Psoas muscle (tissue), 8 donors: ENCODE data around the gene SPG7. TPM values are rescaled to one million over a fixed set of nuclear protein-coding genes. Genes with fewer than 3 reads are reported as not detected.

Experiments
- ATAC-seq, 4 donors: fragments of 200-7000 bp; cut with Tn5 transposase; one replicate each; pipeline ENCODE4 v1.9.1; 2020; ENCODE audit warnings: moderate library complexity in 3 of 4, mild to moderate bottlenecking in 2 of 4
- DNase-seq, 2 donors: peaks; one replicate each; pipeline ENCODE4 v3.0.0-alpha.2; 2020
- H3K27ac ChIP-seq: fragments of 200-600 bp; one replicate; pipeline ENCODE4 v1.8.0; 2022
- H3K27me3 ChIP-seq, 3 donors: fragments of 200-600 bp in 1 of 3; one replicate each; pipeline versions ENCODE4 v1.6.1 to v1.8.0; 2013 to 2022; ENCODE audit warnings: low read length in 2 of 3, mild to moderate bottlenecking in 2 of 3, moderate library complexity in 1 of 3; ENCODE audit not compliant: insufficient read depth in 3 of 3
- H3K36me3 ChIP-seq, 2 donors: fragments of 200-600 bp in 1 of 2; one replicate each; pipeline versions ENCODE4 v1.6.1 to v1.8.0; 2013 to 2022; ENCODE audit warnings: low read depth in 1 of 2, mild to moderate bottlenecking in 1 of 2, moderate library complexity in 1 of 2; ENCODE audit not compliant: insufficient read depth in 1 of 2
- H3K4me1 ChIP-seq: fragments of 200-600 bp; one replicate; pipeline ENCODE4 v1.8.0; 2022
- H3K4me3 ChIP-seq: fragments of 200-600 bp; one replicate; pipeline ENCODE4 v1.8.0; 2022; ENCODE audit warnings: mild to moderate bottlenecking
- H3K9me3 ChIP-seq: fragments of 200-600 bp; one replicate; pipeline ENCODE4 v1.8.0; 2022
- WGBS, 3 donors: extraction: QIAGEN DNeasy Blood & Tissue Kit; methylation state at CpG; one replicate each; pipeline versions ENCODE4 v1.1.6 to v1.1.7; 2013; 5-methylcytosine and 5-hydroxymethylcytosine counted together
- intact Hi-C, 2 donors: fragments of 100-400 bp; cut with DNase I; formaldehyde crosslinking; loops; one replicate each; pipeline versions ENCODE4 v1.11.0 to v1.14.2; 2022
- polyA plus RNA-seq, 3 donors: library from polyadenylated mRNA; stranded (reverse); fragments of 200-250 nt; gene quantifications; one replicate each; pipeline ENCODE4 v1.2.3, GENCODE V29; 2013
- total RNA-seq, 4 donors: library from RNA; stranded (reverse); fragmentation: NEBNext Ultra II Directional in 2 of 4; extraction: Animal tissue kit (Norgen Biotek cat#: 25700) in 2 of 4; gene quantifications; one replicate each; pipeline versions ENCODE4 v1.2.1 to v1.2.4, GENCODE V29; 2021 to 2023
- TF ChIP-seq, protein P1 (sequence below): fragments of 200-600 bp; IDR thresholded peaks from one replicate; pipeline ENCODE4 v1.8.0; 2022; ENCODE audit warnings: antibody characterized with exemption
- donor health status: healthy with polysubstance abuse.
- donor health status: DM: no; HTN: no; CAD: no; lungs with moderate emphysema.
- donor health status: Bipolar disorder and iron deficiency.
- donor health status: healthy.
- donor health status: DM: yes; HTN: yes; CAD: no.
- donor health status: DM: no; HTN: no; CAD: no.
- donor health status: DM: no; HTN: no; CAD: no.
- donor health status: DM: yes; HTN: yes; CAD: no.

Gene SPG7
- total and polyA plus RNA-seq, 7 donors = 57.5 to 95.3 (median 86.8) TPM

DNA sequence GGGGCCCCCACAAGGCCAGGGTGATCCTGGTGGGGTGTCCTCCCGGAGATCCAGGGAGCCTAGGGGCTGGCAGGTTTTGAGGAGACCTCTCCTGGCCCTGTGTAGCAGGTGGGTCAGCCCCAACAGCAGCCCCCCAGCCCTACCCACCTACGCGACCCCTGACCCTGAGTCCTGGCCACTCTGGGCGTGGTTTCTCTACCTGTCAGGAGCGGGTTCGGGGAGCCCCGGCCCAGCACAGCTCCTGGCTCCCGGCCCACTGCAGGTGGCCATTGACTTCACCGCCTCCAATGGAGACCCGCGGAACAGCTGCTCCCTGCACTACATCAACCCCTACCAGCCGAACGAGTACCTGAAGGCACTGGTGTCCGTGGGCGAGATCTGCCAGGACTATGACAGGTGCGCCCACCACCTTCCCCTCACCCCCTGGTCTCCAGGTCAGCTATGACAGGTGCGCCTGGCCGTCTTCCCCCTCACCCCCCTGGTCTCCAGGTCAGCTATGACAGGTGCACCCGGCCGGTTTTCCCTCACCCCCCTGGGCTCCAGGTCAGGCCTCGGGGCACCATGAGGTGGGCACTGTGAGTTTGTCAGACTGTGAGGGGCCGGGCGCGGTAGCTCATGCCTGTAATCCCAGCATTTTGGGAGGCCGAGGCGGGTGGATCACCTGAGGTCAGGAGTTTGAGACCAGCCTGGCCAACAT, 80.4 kb downstream of the SPG7 start:
- WGBS, 3 donors = 84 to 93% (median 91%) methylated on average over 25 to 26 of the region's 26 CpGs
- no peaks in the 10 kb centered on the region for H3K36me3 ChIP-seq
- H3K4me3 ChIP-seq = no peak overlapping the region
- H3K4me1 ChIP-seq = no peaks in the 10 kb centered on the region
- ATAC-seq = no peak
- no peaks in the 10 kb centered on the region for H3K9me3 ChIP-seq
- peaks cover 0 to 4% (median 2%) of the 10 kb centered on the region in 3 donors for H3K27me3 ChIP-seq
- intact Hi-C loops = no loop called here
- no peak for DNase-seq
- no peak overlapping the region for H3K27ac ChIP-seq
- TF ChIP-seq, protein P1, sequence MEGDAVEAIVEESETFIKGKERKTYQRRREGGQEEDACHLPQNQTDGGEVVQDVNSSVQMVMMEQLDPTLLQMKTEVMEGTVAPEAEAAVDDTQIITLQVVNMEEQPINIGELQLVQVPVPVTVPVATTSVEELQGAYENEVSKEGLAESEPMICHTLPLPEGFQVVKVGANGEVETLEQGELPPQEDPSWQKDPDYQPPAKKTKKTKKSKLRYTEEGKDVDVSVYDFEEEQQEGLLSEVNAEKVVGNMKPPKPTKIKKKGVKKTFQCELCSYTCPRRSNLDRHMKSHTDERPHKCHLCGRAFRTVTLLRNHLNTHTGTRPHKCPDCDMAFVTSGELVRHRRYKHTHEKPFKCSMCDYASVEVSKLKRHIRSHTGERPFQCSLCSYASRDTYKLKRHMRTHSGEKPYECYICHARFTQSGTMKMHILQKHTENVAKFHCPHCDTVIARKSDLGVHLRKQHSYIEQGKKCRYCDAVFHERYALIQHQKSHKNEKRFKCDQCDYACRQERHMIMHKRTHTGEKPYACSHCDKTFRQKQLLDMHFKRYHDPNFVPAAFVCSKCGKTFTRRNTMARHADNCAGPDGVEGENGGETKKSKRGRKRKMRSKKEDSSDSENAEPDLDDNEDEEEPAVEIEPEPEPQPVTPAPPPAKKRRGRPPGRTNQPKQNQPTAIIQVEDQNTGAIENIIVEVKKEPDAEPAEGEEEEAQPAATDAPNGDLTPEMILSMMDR = no peak

DNA sequence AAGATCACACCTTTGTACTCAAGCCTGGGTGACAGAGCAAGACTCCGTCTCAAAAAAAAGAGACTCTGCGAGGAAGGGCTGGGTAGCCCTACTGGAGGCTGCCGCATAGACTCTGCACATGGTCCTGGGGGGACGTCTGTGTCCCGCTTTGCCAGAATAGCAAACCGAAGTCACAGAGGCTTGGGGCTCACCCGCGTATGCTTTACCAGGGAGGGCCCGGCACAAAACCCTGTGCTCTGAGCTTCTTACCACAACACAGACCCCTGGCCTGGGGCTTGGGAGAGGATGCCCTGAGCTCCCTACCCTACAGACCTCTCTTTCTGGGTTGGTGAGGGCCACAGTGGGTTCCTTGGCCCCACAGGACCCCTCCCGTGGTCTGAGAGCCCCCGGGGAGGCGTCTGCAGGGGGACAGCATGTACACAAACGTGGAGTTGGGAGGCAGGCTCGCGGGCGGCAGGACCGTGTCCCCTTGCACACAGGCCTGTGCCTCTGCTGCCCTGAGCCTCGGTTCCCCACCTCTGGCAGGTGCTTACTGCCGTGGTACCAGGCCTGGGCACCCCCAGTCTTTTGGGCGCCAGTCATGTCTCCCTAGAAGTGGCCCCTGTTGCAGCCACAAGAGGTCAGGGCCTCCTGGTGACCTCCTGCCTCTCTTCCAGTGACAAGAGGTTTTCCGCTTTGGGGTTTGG, 81.2 kb downstream of the SPG7 start:
- Histone ChIP-seq H3K4me3 (no peak overlapping the region), H3K27me3 (peaks cover 0 to 4% (median 2%) of the 10 kb centered on the region in 3 donors), H3K9me3 (no peaks in the 10 kb centered on the region), H3K27ac (no peak overlapping the region), H3K36me3 (no peaks in the 10 kb centered on the region), H3K4me1 (no peaks in the 10 kb centered on the region)
- TF ChIP-seq, protein P1 = no peak
- DNase-seq (no peak), ATAC-seq (no peak)
- 86 to 89% (median 87%) methylated on average over 20 to 21 of the region's 21 CpGs for WGBS, 3 donors
- intact Hi-C loops = no loop called here

DNA sequence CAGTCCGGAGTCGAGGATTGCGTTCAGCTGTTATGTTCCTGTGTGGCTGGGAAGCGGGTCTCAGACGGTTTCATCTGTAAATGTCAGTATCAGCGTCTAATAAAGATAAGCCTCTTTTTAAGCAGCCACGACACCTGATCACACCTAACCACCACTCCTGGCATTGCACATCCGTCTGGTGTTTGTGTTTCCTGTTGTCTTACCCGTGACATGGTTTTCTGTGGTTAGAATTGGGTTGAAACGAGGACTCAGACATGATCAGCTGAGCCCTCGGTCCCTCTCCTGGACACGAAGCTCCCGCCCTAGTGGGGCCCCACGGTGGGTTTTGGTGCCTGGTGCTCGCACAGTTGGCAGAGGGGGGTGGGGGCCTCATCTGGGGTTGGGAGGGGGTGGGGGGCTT, 85.6 kb downstream of the SPG7 start:
- Histone ChIP-seq H3K36me3 (no peaks in the 10 kb centered on the region), H3K27me3 (no peaks in the 10 kb centered on the region), H3K9me3 (no peaks in the 10 kb centered on the region), H3K27ac (no peak overlapping the region), H3K4me3 (no peak overlapping the region), H3K4me1 (no peaks in the 10 kb centered on the region)
- DNase-seq = no peak
- intact Hi-C loops = no loop called here
- TF ChIP-seq, protein P1 = no peak
- WGBS, 3 donors = 74 to 82% (median 79%) methylated on average over 15 of the region's 15 CpGs
- no peak for ATAC-seq

DNA sequence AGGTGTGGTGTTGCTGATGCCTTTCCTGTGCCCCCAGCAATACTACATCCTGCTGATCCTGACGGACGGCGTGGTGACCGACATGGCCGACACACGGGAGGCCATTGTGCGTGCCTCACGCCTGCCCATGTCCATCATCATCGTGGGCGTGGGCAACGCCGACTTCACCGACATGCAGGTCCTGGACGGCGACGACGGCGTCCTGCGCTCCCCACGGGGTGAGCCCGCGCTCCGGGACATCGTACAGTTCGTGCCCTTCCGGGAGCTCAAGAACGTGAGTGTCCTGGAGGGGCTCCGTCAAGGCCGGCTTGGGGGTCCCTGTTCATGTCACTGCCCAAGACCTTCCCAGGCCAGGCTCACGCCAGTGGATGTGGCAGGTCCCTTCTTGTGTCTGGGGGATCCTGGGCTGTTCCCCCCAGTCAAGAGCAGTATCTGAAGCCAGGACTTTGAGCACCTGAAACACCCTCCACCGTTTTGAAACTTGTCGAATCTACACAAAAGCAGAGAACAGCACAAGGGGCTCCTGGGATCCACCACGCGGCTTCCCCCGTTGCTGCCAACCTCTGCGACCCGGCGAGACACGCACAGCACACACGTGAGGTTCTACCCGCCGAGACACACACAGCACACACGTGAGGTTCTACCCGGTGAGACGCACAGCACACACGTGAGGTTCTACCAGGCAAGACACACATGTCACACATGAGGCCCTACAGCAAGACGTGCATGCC, 87.3 kb downstream of the SPG7 start:
- intact Hi-C loops = no loop called here
- no peaks in the 10 kb centered on the region for H3K4me1 ChIP-seq
- no peaks in the 10 kb centered on the region for H3K36me3 ChIP-seq
- DNase-seq = no peak
- 91 to 94% (median 91%) methylated on average over 45 to 47 of the region's 47 CpGs for WGBS, 3 donors
- no peak overlapping the region for H3K4me3 ChIP-seq
- no peak for ATAC-seq
- no peaks in the 10 kb centered on the region for H3K9me3 ChIP-seq
- H3K27ac ChIP-seq = no peak overlapping the region
- TF ChIP-seq, protein P1 = no peak
- no peaks in the 10 kb centered on the region for H3K27me3 ChIP-seq
